ENCODE data around the gene TESK2.
"Not testable (repeated sequence)": the region's sequence is repeated elsewhere in the genome, so short reads cannot be mapped to it uniquely, and the experiment has no call there.

TESK2 gene

DNA sequence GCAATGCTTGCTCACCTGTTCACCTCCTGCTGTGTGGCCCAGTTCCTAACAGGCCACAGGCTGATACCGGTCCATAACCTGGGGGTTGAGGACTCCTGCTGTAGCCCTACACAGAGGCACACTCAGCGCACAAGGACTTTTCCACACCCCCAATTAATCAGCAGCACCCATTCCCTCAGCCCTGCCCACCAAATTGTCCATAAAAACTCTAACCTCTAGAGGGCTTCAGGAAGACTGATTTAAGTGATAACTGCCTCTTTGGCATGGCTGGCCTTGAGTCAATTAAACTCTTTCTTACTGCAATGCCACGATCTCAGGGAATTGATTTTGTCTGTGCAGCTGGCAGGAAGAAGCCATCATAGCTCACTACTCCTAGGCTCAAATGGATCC lies 79.5 kb downstream of the TESK2 start:
- DNase-seq (ENCODE audit: low read depth in 2 of 2): no peak

DNA sequence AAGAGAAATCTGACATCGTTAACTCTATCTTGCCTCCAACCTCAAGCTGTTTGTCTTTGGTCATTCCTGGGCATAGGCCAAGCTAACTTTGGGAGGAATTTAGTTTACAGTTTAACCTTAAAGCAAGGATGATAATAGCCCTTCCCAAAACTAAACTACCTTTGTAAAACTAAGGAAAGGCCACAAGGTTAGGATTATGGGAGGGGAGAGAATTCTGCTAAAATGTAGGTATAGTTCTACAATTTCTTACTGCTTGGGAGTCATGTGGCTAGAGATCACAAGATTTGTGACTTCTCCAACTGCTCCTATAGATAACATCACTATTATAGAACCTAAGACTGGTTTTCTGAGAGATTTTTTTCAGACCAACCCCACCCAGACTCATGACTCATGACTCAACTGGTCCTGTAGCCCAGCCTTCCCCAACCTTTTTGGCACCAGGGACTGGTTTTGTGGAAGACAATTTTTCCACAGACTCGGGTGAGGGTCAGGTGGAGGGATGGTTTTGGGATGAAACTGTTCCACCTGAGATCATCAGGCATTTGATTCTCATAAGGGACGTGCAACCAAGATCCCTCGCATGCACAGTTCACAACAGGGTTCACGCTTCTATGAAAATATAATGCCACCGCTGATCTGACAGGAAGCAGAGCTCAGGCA lies 80.0 kb downstream of the TESK2 start:
- DNase-seq (ENCODE audit: low read depth in 2 of 2): no peak

DNA sequence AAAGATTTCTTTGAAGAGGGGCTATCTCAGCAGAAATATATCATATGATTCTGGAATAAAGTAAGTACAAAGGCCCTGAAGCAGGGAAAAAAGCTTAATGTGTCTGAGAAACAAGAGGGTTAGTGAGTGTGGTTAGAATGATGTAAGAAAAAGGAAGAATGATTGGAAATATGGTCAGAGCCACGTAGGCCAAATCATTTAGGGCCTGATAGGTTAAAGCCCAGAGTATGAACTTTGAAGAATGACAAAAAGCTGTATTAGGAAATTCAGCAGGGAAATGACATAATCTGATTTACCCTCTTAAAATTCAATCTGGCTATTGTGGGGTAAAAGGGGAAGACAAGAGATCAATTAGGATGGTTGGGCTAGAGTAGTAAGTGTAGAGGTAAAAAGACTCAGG lies 81.7 kb downstream of the TESK2 start:
- no peak for DNase-seq (ENCODE audit: low read depth in 2 of 2)

DNA sequence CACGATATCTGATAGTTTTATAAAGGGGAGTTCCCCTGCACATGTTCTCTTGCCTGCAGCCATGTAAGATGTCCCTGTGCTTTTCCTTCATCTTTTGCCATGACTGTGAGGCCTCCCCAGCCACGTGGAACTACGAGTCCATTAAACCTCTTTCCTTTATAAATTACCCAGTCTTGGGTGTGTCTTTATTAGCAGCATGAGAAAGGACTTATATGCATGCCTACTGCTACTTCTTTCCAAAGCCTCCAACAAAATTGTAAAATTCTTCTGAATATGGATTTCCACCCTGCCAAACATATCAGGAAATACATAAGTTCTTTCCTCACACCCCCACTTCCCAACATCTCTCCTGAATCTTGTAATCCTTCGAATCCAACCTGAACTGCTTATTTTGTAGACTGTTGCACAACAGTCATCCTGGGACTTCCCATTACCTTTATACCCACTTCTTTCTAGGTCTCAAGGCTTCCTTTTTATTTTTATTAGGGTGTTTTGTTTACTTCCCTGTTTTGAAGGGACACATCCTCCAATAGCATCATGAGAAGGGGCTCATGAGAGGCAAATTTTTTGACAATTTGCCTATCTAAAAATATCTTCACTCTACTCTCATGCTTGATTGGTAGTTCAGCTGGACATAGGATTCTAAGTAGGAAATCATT lies 83.2 kb downstream of the TESK2 start:
- no peak for DNase-seq (ENCODE audit: low read depth in 2 of 2)

DNA sequence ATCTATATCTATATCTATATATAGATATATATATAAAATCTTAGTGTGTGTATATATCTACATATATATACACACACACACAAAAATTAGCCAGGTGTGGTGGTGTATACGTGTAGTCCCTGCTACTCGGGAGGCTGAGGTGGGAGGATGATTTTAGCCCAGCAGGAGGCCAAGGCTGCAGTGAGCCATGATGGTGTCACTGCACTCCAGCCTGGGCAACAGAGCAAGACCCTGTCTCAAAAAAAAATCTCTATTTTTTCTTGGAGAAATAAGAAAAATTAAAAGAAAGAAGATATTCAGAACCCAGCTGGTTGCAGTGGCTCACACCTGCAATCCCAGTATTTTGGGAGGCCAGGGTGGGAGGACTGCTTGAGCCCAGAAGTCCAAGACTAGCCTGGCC lies 85.3 kb downstream of the TESK2 start:
- DNase-seq (ENCODE audit: low read depth in 2 of 2): no peak

DNA sequence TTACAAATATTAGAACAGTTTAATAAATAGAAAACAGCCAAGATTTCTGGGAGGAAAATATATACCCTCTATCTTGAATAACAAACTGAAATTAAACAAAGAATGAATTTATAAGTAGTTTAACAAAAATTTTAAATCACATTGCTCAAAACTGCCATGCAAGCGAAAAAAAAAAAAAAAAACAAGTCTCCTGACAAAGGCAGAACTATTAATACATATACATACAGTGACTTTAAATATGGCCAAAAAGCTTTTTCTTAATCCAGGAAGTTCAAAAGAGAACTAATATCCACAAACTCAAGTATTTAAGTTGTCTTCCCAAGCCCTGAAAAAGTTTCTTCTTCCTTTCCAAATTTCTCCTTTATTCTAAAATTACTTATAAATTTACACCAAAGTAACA lies 87.2 kb downstream of the TESK2 start:
- DNase-seq (ENCODE audit: low read depth in 2 of 2): no peak

DNA sequence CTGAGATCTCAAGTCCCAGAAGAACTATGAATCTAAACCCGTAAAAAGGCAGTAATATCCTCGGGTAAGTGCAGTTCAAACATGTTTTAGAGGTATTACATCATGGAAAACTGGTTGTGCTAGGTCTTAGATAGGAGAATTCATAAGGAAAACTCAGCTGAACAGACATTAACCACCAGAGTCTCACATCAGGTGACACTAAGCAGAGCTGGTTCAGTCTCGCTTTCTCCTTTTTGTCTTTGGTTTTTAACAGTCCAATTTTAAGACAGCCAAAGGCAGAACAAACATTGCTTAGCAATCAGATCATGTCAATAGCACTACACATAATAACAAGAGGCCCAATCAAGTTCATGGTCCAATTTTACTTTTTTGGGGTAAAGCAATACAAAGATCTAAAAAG lies 87.7 kb downstream of the TESK2 start:
- no peak for DNase-seq (ENCODE audit: low read depth in 2 of 2)

DNA sequence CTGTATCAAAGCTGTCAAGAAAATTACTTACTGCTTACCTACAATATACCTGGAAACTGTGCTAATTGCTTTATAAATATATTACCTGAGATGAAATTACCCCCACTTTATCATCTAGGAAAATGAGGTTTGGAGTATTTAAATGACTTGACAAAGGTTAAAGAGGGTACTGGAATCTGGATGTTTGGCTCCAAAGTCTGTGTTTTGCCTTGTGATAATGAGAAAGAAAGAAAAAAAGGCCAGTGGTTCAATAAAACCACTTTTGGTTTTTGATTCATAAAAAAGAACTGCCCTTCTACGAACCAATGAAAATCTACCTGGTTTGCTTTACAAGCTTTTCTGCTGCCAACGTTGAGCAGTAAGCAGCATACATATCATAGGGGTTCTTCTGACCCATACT lies 89.4 kb downstream of the TESK2 start:
- no peak for DNase-seq (ENCODE audit: low read depth in 2 of 2)

DNA sequence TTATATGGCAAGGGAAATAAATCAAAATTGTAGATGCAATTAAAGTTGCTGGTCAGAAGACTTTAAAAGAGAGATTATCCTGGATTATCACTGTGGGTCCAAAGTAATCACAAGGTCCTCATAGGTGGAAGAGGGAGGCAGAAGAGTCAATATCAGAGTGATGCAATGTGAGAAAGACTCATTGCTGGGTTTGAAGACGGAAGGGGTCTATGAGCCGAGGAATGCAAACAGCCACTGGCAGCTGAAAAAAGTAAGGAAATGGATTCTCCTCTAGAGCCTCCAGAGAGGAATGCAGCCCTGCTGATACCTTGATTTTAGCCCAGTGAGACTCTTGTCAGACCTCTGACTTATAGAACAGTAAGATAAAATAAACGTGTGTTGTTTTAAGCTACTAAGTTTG lies 90.9 kb downstream of the TESK2 start:
- no peak for DNase-seq (ENCODE audit: low read depth in 2 of 2)

DNA sequence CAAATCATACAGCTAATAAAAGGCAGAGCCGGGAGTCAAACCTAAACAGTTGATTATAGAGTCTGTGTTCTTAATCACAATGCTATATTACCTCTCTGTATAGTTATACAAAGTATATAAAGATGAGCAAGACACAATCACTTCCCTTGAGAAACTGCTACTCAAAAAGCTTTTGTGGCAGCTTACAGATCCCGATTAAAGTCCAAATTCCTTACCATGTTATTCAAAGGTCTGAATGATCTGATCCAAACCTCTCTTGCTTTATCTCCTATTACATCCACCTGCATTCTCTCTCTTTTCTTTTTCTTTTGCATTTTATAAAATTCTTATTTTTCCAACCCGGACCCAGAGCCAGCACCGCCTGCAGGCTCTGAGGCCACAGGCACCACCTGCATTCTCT lies 93.7 kb downstream of the TESK2 start:
- DNase-seq (ENCODE audit: low read depth in 2 of 2): no peak

DNA sequence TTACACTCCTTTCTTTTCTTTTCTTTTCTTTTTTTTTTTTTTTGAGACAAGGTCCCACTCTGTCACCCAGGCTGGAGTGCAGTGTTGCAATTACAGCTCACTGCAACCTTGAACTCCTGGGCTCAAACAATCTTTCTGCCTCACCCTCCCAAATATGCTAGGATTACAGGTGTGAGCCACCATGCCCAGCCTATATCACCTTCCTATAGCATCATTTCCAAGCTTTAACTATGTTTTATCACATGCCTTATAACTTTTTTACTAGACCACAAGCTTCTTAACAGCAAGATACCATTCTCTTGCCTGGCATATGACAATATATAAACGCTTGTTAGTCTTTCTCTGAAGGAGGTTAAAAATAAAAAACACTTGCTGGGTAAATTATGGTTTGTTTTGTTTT lies 95.4 kb downstream of the TESK2 start:
- no peak for DNase-seq (ENCODE audit: low read depth in 2 of 2)

DNA sequence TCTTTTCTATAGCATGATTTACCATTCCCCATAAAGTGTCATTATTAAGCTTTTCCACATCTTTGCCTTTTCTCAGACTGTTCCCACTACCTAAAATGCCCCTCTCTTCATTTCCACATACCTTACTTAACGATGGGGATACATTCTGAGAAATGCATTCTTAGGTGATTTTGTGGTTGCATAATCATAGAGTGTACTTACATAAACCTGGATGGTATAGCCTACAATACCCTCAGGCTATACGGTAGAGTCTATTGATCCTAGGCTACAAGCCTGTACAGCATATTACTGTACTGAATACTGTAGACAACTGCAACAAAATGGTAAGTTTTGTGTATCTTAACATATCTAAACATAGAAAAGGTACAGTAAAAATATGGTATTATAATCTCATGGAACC lies 95.9 kb downstream of the TESK2 start:
- DNase-seq (ENCODE audit: low read depth in 2 of 2): no peak

DNA sequence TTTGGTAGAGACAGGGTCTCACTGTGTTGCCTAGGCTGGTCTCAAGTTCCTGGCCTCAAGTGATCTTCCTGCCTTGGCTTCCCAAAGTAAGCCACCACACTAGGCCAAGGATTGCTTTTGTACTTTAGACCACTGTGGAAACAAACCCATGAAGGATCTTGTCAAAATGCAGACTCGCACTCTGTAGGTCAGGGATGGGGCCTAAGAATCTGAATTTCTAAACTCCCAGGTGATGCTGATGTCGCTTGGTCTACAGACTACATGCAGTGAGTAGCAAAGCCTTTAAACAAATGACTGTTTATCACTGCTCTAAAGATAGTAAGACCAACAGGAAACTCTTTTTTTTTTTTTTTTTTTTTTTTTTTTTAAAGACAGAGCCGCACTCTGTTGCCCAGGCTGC lies 96.6 kb downstream of the TESK2 start:
- DNase-seq (ENCODE audit: low read depth in 2 of 2): no peak

DNA sequence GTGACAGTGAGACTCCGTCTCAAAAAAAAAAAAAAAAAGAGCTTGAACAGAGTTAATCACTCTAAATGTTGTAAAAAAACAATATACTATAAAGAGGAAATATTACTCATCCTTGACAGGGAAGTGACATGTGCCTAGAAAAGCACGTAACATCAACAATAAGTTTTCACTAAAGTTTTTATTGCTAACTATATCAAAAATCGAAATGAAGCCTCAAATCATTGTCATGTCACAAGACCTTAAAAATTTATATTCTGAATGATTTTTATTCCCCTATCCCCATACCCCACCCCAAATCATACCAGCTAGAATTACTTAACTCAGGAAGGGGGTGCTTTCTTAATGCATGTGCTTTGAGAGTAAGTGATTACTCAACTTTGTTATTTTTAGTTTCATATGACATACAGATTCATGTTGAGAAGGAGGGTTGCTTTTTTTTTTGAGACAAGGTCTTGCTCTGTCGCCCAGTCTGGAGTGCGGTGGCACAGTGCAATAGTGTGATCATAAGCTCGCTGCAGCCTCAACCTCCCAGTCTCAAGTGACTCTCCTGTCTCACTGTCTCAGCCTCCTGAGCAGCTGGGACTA lies 97.2 kb downstream of the TESK2 start:
- no peak for DNase-seq (ENCODE audit: low read depth in 2 of 2)

DNA sequence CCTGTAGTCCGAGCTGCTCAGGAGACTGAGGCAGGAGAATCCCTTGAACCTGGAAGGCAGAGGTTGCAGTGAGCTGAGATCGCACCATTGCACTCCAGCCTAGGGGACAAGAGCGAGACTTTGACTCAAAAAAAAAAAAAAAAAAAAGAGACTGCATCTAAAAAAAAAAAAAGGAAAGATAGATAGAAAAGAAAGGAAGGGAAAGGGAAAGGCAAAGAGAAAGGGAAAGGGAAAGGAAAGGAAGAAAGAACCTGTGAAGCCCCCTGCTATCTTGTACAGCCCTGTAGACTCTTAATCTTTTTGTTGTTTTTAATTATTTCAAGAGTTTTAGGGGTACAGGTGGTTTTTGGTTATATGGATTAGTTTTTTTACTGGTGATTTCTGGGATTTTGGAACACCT lies 104.7 kb downstream of the TESK2 start:
- no peak for DNase-seq (ENCODE audit: low read depth in 2 of 2)

DNA sequence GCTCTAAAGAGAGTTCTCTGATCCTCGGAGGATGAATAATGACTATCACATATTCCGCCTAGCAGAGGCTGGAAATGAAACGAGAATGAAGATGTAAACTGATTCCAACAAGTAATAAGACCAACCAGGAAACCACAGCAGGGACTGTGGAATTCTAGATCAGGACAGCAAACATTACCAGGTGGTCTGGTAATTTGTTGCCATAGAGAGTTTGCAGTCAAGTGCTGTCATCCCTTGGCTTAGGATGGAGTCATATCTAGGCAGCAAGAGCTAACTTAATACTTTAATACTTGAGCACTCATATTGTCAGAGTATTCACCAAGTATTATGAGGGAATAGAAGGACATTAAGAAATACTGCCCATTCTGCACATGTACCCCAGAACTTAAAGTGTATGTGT lies 105.7 kb downstream of the TESK2 start:
- no peak for DNase-seq (ENCODE audit: low read depth in 2 of 2)

DNA sequence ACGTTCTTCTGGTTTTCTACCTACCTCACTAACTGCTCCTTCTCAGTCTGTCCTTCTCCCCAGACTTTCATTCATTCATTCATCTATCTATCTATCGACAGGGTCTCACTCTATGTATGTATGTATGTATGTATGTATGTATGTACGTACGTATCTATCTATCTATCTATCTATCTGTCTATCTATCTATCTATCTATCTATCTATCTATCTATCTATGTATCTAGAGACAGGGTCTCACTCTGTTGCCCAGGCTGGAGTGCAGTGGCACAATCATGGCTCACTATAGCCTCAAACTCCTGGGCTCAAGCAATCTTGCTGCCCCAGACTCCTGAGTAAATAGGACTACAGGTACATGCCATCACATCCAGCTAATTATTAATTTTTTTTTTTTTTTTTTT lies 106.8 kb downstream of the TESK2 start:
- not testable (repeated sequence) for DNase-seq (ENCODE audit: low read depth in 2 of 2)

DNA sequence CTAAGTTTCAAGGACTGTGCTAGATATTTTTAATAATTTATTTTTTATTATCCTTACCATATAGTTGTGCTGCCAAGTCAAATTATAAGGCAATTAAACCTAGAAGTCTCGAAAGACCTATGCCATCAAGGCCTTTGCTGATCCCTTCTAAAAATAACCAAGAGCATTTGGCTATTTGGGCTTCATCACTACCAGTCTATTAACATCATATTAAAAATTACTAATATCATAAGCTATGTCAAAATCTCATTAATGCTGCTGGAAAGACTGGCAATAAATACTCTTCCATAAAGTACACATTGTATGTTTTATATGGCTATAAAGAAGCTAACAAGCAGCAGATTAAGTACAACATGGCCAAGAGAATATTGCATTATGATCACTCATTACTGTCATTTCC lies 107.8 kb downstream of the TESK2 start:
- DNase-seq (ENCODE audit: low read depth in 2 of 2): no peak

DNA sequence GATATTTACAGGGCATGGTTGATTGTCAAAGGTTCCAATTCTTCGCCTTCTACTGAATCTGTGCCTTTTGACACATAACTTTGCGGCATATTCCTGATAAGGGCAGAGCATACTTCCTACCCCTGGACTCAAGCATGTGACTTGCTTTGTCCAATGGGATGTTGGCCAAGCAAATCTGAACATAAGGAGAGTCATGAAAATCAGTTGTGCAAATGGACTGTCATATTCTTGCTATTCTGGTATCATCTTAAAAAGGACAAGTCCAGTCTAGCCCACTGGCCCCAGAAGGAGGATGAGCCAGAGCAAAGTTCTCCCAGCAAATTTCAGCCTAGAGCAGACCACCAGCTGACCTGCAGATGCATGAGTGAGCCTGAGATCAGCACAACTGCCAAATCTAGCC lies 109.7 kb downstream of the TESK2 start:
- no peak for DNase-seq (ENCODE audit: low read depth in 2 of 2)

DNA sequence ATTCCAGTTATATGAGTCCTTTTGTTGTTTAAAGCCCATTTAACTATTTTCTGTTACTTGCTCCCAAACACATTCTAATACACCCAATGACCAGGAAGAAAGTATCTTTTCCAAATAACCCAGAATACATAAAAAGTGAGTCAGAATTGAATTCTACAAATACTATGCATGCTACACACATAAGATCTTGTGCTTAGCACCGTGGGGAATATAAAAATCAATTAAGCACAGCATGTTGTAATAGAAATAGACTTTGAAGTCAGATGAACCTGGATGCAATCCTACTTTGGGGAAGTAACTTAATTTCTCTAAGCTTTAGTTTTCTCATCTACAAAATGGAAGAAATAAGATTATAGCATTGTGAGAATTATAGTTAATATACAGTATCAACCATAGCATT lies 110.2 kb downstream of the TESK2 start:
- no peak for DNase-seq (ENCODE audit: low read depth in 2 of 2)

DNA sequence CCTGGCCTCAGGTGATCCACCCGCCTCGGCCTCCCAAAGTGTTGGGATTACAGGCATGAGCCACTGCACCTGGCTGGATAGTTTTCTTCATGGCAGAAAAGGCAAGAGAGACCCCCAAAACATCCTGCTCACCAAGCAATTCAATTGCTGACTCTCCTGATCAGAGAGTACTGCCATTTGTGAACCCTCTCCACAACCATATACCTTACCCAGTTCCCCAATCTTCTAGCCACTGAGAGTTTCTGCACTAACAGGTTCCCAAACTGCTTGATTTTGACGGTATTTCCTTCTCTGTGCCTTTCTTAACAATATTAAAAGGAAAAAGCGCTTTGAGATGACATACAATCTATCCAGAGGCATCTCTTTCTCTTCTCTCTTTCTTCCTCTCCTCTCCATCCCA lies 110.8 kb downstream of the TESK2 start:
- DNase-seq (ENCODE audit: low read depth in 2 of 2): no peak

DNA sequence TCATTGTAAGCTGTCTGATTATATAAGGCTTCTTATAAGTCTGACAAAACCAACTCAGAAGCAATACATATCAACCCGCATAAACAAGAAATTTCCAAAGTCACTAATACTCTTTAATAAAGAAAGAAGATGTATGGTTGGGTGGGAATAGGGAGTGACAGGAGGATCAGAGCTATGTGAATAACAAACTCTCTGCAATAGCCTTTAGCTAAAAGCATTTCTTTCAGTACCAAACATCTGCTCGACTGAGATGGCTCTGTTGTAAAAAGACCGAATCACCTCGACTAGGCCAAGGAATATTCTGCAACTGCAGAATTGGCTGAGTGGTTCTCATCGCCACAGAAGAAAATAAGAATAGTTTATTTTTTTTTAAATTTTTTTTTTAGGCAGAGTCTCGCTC lies 111.4 kb downstream of the TESK2 start:
- DNase-seq (ENCODE audit: low read depth in 2 of 2): no peak

DNA sequence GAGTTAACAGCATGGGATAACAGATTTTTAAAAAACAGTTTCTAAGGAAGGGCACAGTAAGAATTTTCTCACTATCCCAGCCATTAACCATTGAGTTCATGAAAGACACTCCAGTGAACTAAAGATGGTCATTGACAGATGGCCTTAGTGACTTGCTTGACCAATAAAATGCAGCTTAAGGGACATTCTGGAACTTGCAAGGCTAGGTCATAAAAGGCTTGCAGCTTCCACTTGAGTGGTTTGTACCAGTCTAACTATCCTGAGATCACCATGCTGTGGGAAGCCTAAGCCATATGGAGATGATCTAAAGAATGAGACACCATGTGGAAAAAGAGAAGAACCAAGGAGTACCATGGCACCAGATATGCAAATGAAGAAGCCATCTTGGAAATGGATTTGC lies 112.8 kb downstream of the TESK2 start:
- no peak for DNase-seq (ENCODE audit: low read depth in 2 of 2)

Measured in fibroblast of skin of left quadriceps (primary cell).